ENCODE measurements around the gene SH2D3A. TPM values are rescaled to one million over a fixed set of nuclear protein-coding genes. Genes with fewer than 3 reads are reported as not detected.
A peak's percentile ranks its signal among the peaks of the same experiment; 100 is the strongest.

The SH2D3A gene
- total and polyA plus RNA-seq, 10 donors, result 7.5 to 17.1 (median 10.2) TPM

- Histone ChIP-seq H3K27me3 (replicated peaks in 1 of 7) (peaks cover 0 to 48% (median 19%) of the 10 kb centered on the region in 7 donors), H3K27ac (no peak overlapping the region), H3K4me1 (peaks cover 0 to 8% (median 3%) of the 10 kb centered on the region in 6 donors), H3K9me3 (no peaks in the 10 kb centered on the region), H3K4me3 (no peak overlapping the region), H3K36me3 (no peaks in the 10 kb centered on the region)
- peak; percentile 44 for DNase-seq
- intact Hi-C loops (cut with DNase I; ENCODE audit: low total_unique reads), result no loop called here
- 90 to 94% (median 91%) methylated on average over 20 of the region's 20 CpGs for WGBS, 5 donors
- TF ChIP-seq POLR2A (IDR thresholded peaks at IDR 0.05) (no peak), CTCF (IDR thresholded peaks at IDR 0.05 in 8 of 11, conservative IDR thresholded peaks at IDR 0.05 in 3 of 11) (no peak), POLR2AphosphoS5 (IDR thresholded peaks at IDR 0.05) (no peak)
Observed at GRCh38 chr19:6712692-6713670, 54.3 kb downstream of the SH2D3A start.

- no peaks in the 10 kb centered on the region for H3K9me3 ChIP-seq
- peak; percentile 47 for DNase-seq
- WGBS, 5 donors, result 89 to 93% (median 92%) methylated on average over 12 to 16 of the region's 16 CpGs
- peaks cover 0 to 8% (median 3%) of the 10 kb centered on the region in 6 donors for H3K4me1 ChIP-seq
- no peak overlapping the region for H3K27ac ChIP-seq
- no peak overlapping the region for H3K4me3 ChIP-seq
- H3K27me3 ChIP-seq (replicated peaks in 1 of 7), result peaks cover 0 to 55% (median 19%) of the 10 kb centered on the region in 7 donors
- H3K36me3 ChIP-seq, result no peaks in the 10 kb centered on the region
- TF ChIP-seq CTCF (IDR thresholded peaks at IDR 0.05 in 8 of 11, conservative IDR thresholded peaks at IDR 0.05 in 3 of 11) (no peak), POLR2AphosphoS5 (IDR thresholded peaks at IDR 0.05) (no peak), POLR2A (IDR thresholded peaks at IDR 0.05) (no peak)
- intact Hi-C loops (cut with DNase I; ENCODE audit: low total_unique reads), result no loop called here
Observed at GRCh38 chr19:6712231-6712630, 55.0 kb downstream of the SH2D3A start.

- Histone ChIP-seq H3K27me3 (replicated peaks in 1 of 7) (peaks cover 0 to 53% (median 19%) of the 10 kb centered on the region in 7 donors), H3K36me3 (no peaks in the 10 kb centered on the region), H3K4me1 (peaks cover 0 to 8% (median 3%) of the 10 kb centered on the region in 6 donors), H3K27ac (no peak overlapping the region), H3K9me3 (no peaks in the 10 kb centered on the region), H3K4me3 (no peak overlapping the region)
- TF ChIP-seq CTCF (IDR thresholded peaks at IDR 0.05 in 8 of 11, conservative IDR thresholded peaks at IDR 0.05 in 3 of 11), result no peak
- 75 to 81% (median 79%) methylated on average over 10 of the region's 10 CpGs for WGBS, 5 donors
- intact Hi-C loops (cut with DNase I; ENCODE audit: low total_unique reads), result no loop called here
- DNase-seq, result peak; percentile 40
Observed at GRCh38 chr19:6711605-6712004, 55.6 kb downstream of the SH2D3A start.

- Histone ChIP-seq H3K4me3 (no peak overlapping the region), H3K9me3 (no peaks in the 10 kb centered on the region), H3K27me3 (replicated peaks in 1 of 7) (peaks cover 0 to 53% (median 19%) of the 10 kb centered on the region in 7 donors), H3K4me1 (peaks cover 0 to 8% (median 3%) of the 10 kb centered on the region in 6 donors), H3K27ac (no peak overlapping the region), H3K36me3 (no peaks in the 10 kb centered on the region)
- DNase-seq, result no peak
- no peak for TF ChIP-seq POLR2AphosphoS5 (IDR thresholded peaks at IDR 0.05)
- intact Hi-C loops (cut with DNase I; ENCODE audit: low total_unique reads), result no loop called here
- WGBS, 5 donors, result 51 to 64% (median 54%) methylated on average over 9 of the region's 9 CpGs
Observed at GRCh38 chr19:6711078-6711361, 56.2 kb downstream of the SH2D3A start.

Data from spleen (tissue), 11 donors.